Measurements from ENCODE around the gene GGN. TPM values are rescaled to one million over a fixed set of nuclear protein-coding genes. Genes with fewer than 3 reads are reported as not detected.
"Not testable (repeated sequence)": the region's sequence is repeated elsewhere in the genome, so short reads cannot be mapped to it uniquely, and the experiment has no call there.

Gene GGN
- total and polyA plus RNA-seq, 2 experiments from 2014 or later: 0.98 to 1.2 TPM

DNA sequence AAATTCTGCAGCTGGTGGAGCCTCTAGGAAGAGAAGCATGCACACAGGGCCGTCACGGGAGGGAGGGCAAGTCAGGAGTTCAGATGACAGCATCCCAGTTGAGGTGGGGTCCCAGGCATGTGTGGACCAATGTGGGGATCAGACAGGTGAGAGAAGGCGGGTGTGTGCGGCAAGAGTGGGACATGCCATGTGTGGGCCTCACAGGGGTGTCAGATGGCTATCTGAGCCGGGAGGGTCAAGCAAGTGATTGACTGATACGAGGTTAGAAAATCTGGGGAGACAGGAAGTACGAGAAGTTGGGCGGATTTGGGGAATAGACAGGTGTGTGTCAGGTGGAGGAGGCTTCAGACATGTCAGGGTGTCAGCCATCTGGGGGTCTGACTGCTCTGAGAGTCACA, 29.3 kb upstream of the GGN start:
- Histone ChIP-seq H3K9me3 (ENCODE audit: low read depth) (no peaks in the 10 kb centered on the region), H3K27ac (no peak overlapping the region), H3K27me3 (peaks cover 6% of the 10 kb centered on the region), H3K36me3 (no peaks in the 10 kb centered on the region), H3K4me1 (ENCODE audit: low read depth) (peaks cover 6% of the 10 kb centered on the region), H3K4me3 (no peak overlapping the region)
- TF ChIP-seq, protein P1, sequence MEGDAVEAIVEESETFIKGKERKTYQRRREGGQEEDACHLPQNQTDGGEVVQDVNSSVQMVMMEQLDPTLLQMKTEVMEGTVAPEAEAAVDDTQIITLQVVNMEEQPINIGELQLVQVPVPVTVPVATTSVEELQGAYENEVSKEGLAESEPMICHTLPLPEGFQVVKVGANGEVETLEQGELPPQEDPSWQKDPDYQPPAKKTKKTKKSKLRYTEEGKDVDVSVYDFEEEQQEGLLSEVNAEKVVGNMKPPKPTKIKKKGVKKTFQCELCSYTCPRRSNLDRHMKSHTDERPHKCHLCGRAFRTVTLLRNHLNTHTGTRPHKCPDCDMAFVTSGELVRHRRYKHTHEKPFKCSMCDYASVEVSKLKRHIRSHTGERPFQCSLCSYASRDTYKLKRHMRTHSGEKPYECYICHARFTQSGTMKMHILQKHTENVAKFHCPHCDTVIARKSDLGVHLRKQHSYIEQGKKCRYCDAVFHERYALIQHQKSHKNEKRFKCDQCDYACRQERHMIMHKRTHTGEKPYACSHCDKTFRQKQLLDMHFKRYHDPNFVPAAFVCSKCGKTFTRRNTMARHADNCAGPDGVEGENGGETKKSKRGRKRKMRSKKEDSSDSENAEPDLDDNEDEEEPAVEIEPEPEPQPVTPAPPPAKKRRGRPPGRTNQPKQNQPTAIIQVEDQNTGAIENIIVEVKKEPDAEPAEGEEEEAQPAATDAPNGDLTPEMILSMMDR (IDR thresholded peaks at IDR 0.05; ENCODE audit: low read depth, low read length): no peak
- DNase-seq (ENCODE audit: low read depth in 1 of 2, low spot score in 1 of 2): no peak

DNA sequence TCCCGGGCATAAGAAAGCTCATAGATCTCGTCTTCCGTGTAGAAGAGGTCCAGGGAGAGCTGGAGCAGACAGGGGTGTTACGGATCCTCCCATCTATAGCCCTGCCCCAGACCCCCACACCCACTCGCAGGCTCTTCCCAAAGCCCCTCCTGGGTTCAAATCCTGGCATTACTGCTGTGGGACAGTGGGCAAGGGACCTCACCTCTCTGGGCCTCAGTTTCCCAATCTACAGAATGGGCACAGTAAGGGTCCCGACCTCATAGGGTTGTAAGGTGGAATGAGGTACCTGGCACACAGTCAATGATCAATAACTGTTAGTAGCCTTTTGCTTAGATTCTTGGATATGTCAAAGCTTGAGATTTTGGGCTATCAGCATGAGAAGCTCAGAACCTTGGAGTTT, 25.6 kb upstream of the GGN start:
- no peak overlapping the region for H3K27ac ChIP-seq
- H3K36me3 ChIP-seq: no peaks in the 10 kb centered on the region
- no peaks in the 10 kb centered on the region for H3K27me3 ChIP-seq
- no peak overlapping the region for H3K4me3 ChIP-seq
- H3K9me3 ChIP-seq (ENCODE audit: low read depth): no peaks in the 10 kb centered on the region
- TF ChIP-seq, protein P1 (IDR thresholded peaks at IDR 0.05; ENCODE audit: low read depth, low read length): no peak
- DNase-seq (ENCODE audit: low read depth in 1 of 2, low spot score in 1 of 2): no peak
- H3K4me1 ChIP-seq (ENCODE audit: low read depth): peaks cover 6% of the 10 kb centered on the region

DNA sequence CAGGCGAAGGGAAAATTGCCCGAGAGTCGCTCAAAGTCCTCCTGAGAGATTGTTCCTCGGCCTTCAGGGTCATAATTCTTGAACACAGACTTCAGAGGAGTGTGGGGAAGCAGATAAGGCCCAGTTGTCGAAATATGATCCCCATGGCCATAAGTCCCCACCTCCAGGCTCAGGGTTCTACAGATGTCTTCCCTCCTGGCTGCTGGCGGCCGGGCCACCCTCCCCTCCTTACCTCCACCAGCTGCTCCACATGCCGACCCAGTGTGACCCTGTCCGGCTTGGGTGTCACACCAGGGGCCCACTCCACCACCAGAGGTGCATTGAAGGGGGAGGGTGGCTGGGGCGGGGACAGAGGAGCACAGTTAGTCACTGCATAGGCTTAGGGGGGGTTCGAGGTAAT, 25.1 kb upstream of the GGN start:
- no peak overlapping the region for H3K27ac ChIP-seq
- H3K36me3 ChIP-seq: no peaks in the 10 kb centered on the region
- peaks cover 6% of the 10 kb centered on the region for H3K4me1 ChIP-seq (ENCODE audit: low read depth)
- no peak overlapping the region for H3K4me3 ChIP-seq
- TF ChIP-seq, protein P1 (IDR thresholded peaks at IDR 0.05; ENCODE audit: low read depth, low read length): no peak
- no peaks in the 10 kb centered on the region for H3K9me3 ChIP-seq (ENCODE audit: low read depth)
- peak in 1 of 2 donors; percentile 45 for DNase-seq (ENCODE audit: low read depth in 1 of 2, low spot score in 1 of 2)
- H3K27me3 ChIP-seq: no peaks in the 10 kb centered on the region

DNA sequence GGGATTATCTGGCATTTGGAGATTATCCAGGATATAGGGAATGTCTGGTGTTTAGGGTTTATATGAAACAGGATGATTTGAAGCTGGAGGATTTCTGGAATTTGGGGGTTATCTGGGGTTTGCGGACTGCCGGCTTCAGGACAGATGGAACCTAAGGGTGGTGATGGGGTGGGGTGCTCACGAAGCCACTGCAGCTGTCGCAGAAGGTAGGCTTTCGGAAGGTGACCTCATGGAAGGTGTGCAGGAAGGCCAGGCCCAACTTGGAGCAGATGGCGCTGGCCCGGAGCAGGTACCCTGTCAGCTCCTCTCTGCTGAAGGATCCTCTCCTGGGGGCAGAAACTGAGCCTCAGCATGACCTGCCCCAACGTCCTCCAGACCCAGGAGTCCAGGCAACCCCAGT, 24.7 kb upstream of the GGN start:
- peaks cover 6% of the 10 kb centered on the region for H3K4me1 ChIP-seq (ENCODE audit: low read depth)
- no peaks in the 10 kb centered on the region for H3K36me3 ChIP-seq
- H3K9me3 ChIP-seq (ENCODE audit: low read depth): no peaks in the 10 kb centered on the region
- TF ChIP-seq, protein P1 (IDR thresholded peaks at IDR 0.05; ENCODE audit: low read depth, low read length): no peak
- no peak overlapping the region for H3K4me3 ChIP-seq
- no peaks in the 10 kb centered on the region for H3K27me3 ChIP-seq
- no peak for DNase-seq (ENCODE audit: low read depth in 1 of 2, low spot score in 1 of 2)
- no peak overlapping the region for H3K27ac ChIP-seq

DNA sequence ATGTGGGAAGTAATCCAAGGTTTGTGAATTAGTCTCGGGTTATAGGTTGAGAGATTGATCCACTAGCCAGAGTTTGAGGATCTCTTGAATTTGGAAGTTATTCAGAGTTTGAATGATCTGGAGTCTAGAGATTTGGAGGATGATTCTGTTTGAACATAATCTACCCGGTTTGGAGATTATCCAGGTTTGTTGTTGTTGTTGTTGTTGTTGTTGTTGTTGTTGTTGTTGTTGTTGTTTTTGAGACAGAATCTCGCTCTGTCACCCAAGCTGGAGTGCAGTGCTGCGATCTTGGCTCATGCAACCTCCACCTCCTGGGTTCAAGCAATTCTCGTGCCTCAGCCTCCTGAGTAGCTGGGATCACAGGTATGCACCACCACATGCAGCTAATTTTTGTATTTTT, 24.1 kb upstream of the GGN start:
- not testable (repeated sequence) for H3K36me3 ChIP-seq; H3K27ac ChIP-seq; H3K9me3 ChIP-seq (ENCODE audit: low read depth); DNase-seq (ENCODE audit: low read depth in 1 of 2, low spot score in 1 of 2); H3K4me3 ChIP-seq; H3K27me3 ChIP-seq; H3K4me1 ChIP-seq (ENCODE audit: low read depth)

DNA sequence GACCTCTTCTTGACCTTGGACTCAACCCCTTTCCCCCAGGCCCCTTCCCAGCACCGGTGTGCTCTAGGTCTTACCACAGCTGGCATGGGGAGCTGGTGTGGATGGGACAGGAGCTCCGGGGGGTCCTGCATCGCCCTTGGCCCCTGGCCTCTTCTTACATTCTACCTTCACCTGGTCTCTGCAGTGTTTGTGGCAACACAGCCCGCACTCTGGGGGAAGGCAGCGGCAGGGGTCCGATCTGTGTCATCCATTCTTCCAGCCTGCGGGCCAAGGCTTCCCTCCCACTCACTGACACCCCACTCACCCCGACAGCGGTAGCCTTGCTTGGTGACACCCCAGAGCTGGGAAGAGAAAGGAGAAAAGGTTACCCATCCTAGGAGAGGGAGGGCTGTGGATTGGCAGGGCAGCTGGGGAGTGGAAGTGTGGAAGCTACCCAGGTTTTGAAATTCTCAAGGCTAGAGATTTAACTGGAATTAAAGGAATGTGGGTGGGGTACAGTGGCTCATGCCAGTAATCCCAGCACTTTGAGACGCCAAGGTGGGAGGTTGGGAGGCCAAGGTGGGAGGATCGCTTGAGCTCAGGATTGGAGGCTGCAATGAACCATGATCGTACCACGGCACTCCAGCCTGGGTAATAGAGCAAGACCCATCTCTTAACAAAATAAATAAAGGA, 23.3 kb upstream of the GGN start:
- TF ChIP-seq, protein P1 (IDR thresholded peaks at IDR 0.05; ENCODE audit: low read depth, low read length): no peak
- DNase-seq (ENCODE audit: low read depth in 1 of 2, low spot score in 1 of 2): no peak
- H3K4me3 ChIP-seq: no peak overlapping the region
- H3K27me3 ChIP-seq: no peaks in the 10 kb centered on the region
- no peaks in the 10 kb centered on the region for H3K9me3 ChIP-seq (ENCODE audit: low read depth)
- no peak overlapping the region for H3K27ac ChIP-seq
- H3K36me3 ChIP-seq: no peaks in the 10 kb centered on the region
- H3K4me1 ChIP-seq (ENCODE audit: low read depth): peaks cover 6% of the 10 kb centered on the region

DNA sequence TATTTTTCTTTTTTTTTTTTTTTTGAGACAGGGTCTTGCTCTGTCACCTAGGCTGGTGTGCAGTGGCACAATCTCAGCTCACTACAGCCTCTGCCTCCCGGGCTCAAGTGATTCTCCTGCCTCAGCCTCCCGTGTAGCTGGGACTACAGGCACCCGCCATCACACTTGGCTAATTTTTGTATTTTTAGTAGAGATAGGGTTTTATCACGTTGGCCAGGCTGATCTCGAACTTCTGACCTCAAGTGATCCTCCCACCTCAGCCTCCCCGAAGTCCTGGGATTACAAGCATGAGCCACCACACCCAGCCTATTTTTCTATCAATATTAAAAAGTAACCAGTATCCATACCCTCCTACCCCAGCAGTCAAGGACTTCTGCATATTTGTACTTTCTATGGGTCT, 22.6 kb upstream of the GGN start:
- not testable (repeated sequence) for H3K9me3 ChIP-seq (ENCODE audit: low read depth); H3K36me3 ChIP-seq; H3K27me3 ChIP-seq; DNase-seq (ENCODE audit: low read depth in 1 of 2, low spot score in 1 of 2); H3K27ac ChIP-seq; H3K4me1 ChIP-seq (ENCODE audit: low read depth); H3K4me3 ChIP-seq
